ENCODE measurements around the gene NLRP11.
"Not testable (repeated sequence)": the region's sequence is repeated elsewhere in the genome, so short reads cannot be mapped to it uniquely, and the experiment has no call there.

Gene NLRP11

GRCh38 chr19:55813906-55814305, 17.9 kb downstream of the NLRP11 start:
- no peak for TF ChIP-seq GATA3 (IDR thresholded peaks at IDR 0.05; ENCODE audit: low read depth, low read length)
- no peak for TF ChIP-seq GATA2 (IDR thresholded peaks at IDR 0.05; ENCODE audit: low read depth, low read length)

GRCh38 chr19:55812449-55812848, 19.4 kb downstream of the NLRP11 start:
- TF ChIP-seq GATA2 (IDR thresholded peaks at IDR 0.05; ENCODE audit: low read depth, low read length) (no peak), GATA3 (IDR thresholded peaks at IDR 0.05; ENCODE audit: low read depth, low read length) (no peak)

- no peak for TF ChIP-seq GATA3 (IDR thresholded peaks at IDR 0.05; ENCODE audit: low read depth, low read length)
- TF ChIP-seq GATA2 (IDR thresholded peaks at IDR 0.05; ENCODE audit: low read depth, low read length) = no peak
These were observed 20.5 kb downstream of the NLRP11 start for GRCh38 chr19:55811340-55811739.

- TF ChIP-seq GATA2 (IDR thresholded peaks at IDR 0.05; ENCODE audit: low read depth, low read length) = no peak
- no peak for TF ChIP-seq GATA3 (IDR thresholded peaks at IDR 0.05; ENCODE audit: low read depth, low read length)
These were observed 22.3 kb downstream of the NLRP11 start for GRCh38 chr19:55809381-55810058.

GRCh38 chr19:55802281-55802680, 29.5 kb downstream of the NLRP11 start:
- TF ChIP-seq GATA2 (IDR thresholded peaks at IDR 0.05; ENCODE audit: low read depth, low read length) (no peak), GATA3 (IDR thresholded peaks at IDR 0.05; ENCODE audit: low read depth, low read length) (no peak)

GRCh38 chr19:55801416-55801815, 30.4 kb downstream of the NLRP11 start:
- TF ChIP-seq GATA3 (IDR thresholded peaks at IDR 0.05; ENCODE audit: low read depth, low read length) = no peak
- TF ChIP-seq GATA2 (IDR thresholded peaks at IDR 0.05; ENCODE audit: low read depth, low read length) = no peak

- no peak for TF ChIP-seq GATA3 (IDR thresholded peaks at IDR 0.05; ENCODE audit: low read depth, low read length)
- TF ChIP-seq GATA2 (IDR thresholded peaks at IDR 0.05; ENCODE audit: low read depth, low read length) = no peak
These were observed 36.8 kb downstream of the NLRP11 start for GRCh38 chr19:55795021-55795420.

- TF ChIP-seq GATA2 (IDR thresholded peaks at IDR 0.05; ENCODE audit: low read depth, low read length) = no peak
- no peak for TF ChIP-seq GATA3 (IDR thresholded peaks at IDR 0.05; ENCODE audit: low read depth, low read length)
These were observed 50.7 kb downstream of the NLRP11 start for GRCh38 chr19:55781112-55781511.

GRCh38 chr19:55778331-55778730, 53.5 kb downstream of the NLRP11 start:
- no peak for TF ChIP-seq GATA3 (IDR thresholded peaks at IDR 0.05; ENCODE audit: low read depth, low read length)
- TF ChIP-seq GATA2 (IDR thresholded peaks at IDR 0.05; ENCODE audit: low read depth, low read length) = no peak

- no peak for TF ChIP-seq GATA2 (IDR thresholded peaks at IDR 0.05; ENCODE audit: low read depth, low read length)
- TF ChIP-seq GATA3 (IDR thresholded peaks at IDR 0.05; ENCODE audit: low read depth, low read length) = no peak
These were observed 54.3 kb downstream of the NLRP11 start for GRCh38 chr19:55777528-55777927.

GRCh38 chr19:55768818-55769217, 63.0 kb downstream of the NLRP11 start, which contains the start of gene RFPL4AL1:
Gene RFPL4AL1, plus strand, starts transcription at chr19:55769118. Its CDS starts 2,687 bp downstream, at chr19:55771805.
- TF ChIP-seq GATA2, GATA3 (IDR thresholded peaks at IDR 0.05; ENCODE audit: low read depth, low read length): not testable (repeated sequence)

- TF ChIP-seq GATA3 (IDR thresholded peaks at IDR 0.05; ENCODE audit: low read depth, low read length) (no peak), GATA2 (IDR thresholded peaks at IDR 0.05; ENCODE audit: low read depth, low read length) (no peak)
These were observed 65.3 kb downstream of the NLRP11 start for GRCh38 chr19:55766466-55766865.

- TF ChIP-seq GATA2, GATA3 (IDR thresholded peaks at IDR 0.05; ENCODE audit: low read depth, low read length): not testable (repeated sequence)
These were observed 73.0 kb downstream of the NLRP11 start, which contains the start of gene RFPL4A for GRCh38 chr19:55758797-55759196. Gene RFPL4A, plus strand, starts transcription at chr19:55759097. Its CDS starts 2,704 bp downstream, at chr19:55761801.

GRCh38 chr19:55753401-55753800, 78.4 kb downstream of the NLRP11 start:
- TF ChIP-seq GATA3 (IDR thresholded peaks at IDR 0.05; ENCODE audit: low read depth, low read length) (no peak), GATA2 (IDR thresholded peaks at IDR 0.05; ENCODE audit: low read depth, low read length) (no peak)

- TF ChIP-seq GATA2 (IDR thresholded peaks at IDR 0.05; ENCODE audit: low read depth, low read length) (no peak), GATA3 (IDR thresholded peaks at IDR 0.05; ENCODE audit: low read depth, low read length) (no peak)
These were observed 81.1 kb downstream of the NLRP11 start for GRCh38 chr19:55750715-55751114.

Measured in SH-SY5Y (cell line).